Forelimb muscle (tissue), 1 donor: ENCODE data around the gene CDC42SE2. TPM values are rescaled to one million over a fixed set of nuclear protein-coding genes. Genes with fewer than 3 reads are reported as not detected.
"Not testable (repeated sequence)": the region's sequence is repeated elsewhere in the genome, so short reads cannot be mapped to it uniquely, and the experiment has no call there.

ENCODE experiments used
- DNase-seq: peaks from one replicate; pipeline ENCODE4 v3.0.0-alpha.2; 2013; ENCODE audit warnings: low read depth
- polyA plus RNA-seq: library from polyadenylated mRNA; unstranded; fragments of 120-200 nt; gene quantifications from one replicate; pipeline ENCODE4 v1.2.1, GENCODE V29; 2013; ENCODE audit not compliant: insufficient read length

The CDC42SE2 gene
- polyA plus RNA-seq, 1 donor = 22.5 TPM

- no peak for DNase-seq
Measured at GRCh38 chr5:131250751-131251475, 12.9 kb upstream of the CDC42SE2 start.

- no peak for DNase-seq
Measured at GRCh38 chr5:131252824-131253171, 11.1 kb upstream of the CDC42SE2 start.

DNA sequence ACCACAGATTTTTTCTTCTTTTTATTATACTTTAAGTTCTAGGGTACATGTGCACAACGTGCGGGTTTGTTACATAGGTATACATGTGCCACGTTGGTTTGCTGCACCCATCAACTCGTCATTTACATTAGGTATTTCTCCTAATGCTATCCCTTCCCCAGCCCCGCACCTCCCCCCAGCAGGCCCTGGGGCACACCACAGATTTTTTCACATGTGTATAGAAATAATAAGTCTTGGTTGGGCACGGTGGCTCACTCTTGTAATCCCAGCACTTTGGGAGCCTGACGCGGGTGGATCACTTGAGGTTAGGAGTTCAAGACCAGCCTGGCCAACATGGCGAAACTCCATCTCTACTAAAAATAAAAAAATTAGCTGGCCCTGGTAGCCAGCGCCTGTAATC, 9.8 kb upstream of the CDC42SE2 start:
- not testable (repeated sequence) for DNase-seq

GRCh38 chr5:131254741-131255140, 9.1 kb upstream of the CDC42SE2 start:
- DNase-seq = no peak

- no peak for DNase-seq
Measured at GRCh38 chr5:131256507-131256823, 7.4 kb upstream of the CDC42SE2 start.

GRCh38 chr5:131258733-131259132, 5.1 kb upstream of the CDC42SE2 start:
- no peak for DNase-seq

GRCh38 chr5:131259326-131259725, 4.5 kb upstream of the CDC42SE2 start:
- DNase-seq = no peak

- no peak for DNase-seq
Measured at GRCh38 chr5:131260895-131261294, 3.0 kb upstream of the CDC42SE2 start.

GRCh38 chr5:131261483-131261882, 2.4 kb upstream of the CDC42SE2 start:
- DNase-seq = no peak

- no peak for DNase-seq
Measured at GRCh38 chr5:131262953-131263541, 806 bp upstream of the CDC42SE2 start.

- no peak for DNase-seq
Measured at GRCh38 chr5:131264451-131265099, 722 bp downstream of the CDC42SE2 start.

GRCh38 chr5:131265311-131265803, 1.5 kb downstream of the CDC42SE2 start:
- DNase-seq = no peak

DNA sequence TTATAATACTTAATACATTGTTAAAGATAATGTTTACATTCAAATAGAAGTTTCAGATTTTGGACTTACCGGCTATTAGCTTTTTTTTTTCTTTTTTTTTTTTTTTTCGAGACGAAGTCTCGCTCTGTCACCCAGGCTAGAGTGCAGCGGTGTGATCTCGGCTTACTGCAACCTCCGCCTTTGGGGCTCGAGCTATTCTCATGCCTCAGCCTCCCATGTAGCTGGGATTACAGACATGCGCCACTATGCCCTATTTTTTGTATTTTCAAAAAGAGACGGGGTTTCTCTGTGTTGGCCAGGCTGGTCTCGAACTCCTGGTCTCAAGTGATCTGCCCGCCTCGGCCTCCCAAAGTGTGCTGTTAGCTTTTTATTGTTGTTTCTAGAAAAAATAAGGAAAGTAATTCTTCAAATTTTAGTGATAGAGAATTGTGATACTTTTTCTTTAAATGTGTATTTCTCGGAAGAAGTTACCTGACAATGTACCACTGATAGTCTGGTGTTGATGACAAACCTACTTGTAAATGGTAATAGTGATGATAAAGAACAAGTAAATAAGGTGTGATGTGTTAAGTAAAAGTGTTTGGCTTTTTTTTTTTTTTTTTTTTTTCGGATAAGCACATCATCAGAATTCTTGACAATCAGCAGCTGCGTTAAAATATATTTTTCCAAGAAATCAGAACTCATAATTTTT, 2.7 kb downstream of the CDC42SE2 start:
- DNase-seq = no peak

DNA sequence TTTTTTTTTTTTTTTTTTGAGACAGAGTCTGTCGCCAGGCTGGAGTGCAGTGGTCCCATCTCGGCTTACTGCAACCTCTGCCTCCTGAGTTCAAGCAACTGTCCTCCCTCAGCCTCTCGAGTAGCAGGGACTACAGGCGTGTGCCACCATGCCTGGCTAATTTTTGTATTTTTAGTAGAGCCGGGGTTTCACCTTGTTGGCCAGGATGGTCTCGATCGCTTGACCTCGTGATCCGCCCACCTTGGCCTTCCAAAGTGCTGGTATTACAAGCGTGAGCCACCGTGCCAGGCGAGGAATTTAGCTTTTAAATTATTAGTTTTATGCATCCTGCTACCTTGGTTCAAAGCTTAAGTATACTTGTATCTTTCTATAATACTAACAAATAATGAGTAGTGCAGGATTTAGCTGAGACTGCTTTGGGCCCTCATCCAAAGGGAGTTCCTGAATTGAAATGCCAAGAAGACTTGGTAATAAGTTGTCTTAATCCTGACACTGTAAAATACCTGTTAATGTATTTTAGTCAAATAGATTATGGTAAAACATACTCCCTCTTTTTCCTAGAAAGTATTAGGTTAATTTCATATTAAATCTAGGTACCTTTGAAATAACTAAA, 5.0 kb downstream of the CDC42SE2 start:
- no peak for DNase-seq

DNA sequence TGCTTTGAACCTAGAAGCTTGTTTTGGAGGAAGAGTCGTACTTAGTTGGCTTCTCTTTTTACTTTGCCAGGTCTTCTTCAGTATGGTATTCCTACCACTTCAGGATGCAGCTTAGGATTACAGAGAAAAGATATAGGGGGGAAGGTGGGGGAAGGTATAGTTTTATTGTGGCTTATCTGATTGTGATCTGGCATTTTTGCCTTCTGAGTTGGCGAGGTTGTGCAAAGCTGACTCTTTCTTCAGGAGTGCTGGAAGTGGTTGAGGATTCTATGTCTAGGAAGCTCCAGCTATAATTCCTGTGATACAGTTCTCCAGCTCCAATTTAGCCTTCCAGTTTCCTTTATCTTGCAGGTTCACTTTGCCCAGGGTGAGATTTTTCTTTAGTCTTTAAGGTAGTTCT, 7.0 kb downstream of the CDC42SE2 start:
- DNase-seq = no peak

DNA sequence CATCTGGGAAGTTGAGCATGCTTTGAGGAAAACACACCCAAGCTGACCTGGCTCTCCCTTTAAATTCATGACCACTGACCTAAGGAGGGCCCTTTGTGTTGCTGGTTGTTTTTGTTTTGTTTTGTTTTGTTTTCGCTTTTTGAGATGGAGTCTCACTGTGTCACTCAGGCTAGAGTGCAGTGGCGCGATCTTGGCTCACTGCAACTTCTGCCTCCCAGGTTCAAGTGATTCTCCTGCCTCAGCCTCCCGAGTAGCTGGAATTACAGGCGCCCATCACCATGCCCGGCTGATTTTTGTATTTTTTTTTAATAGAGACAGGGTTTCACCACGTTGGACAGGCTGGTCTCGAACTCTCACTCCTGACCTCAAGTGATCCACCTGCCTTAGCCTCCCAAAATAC, 8.0 kb downstream of the CDC42SE2 start:
- not testable (repeated sequence) for DNase-seq

DNA sequence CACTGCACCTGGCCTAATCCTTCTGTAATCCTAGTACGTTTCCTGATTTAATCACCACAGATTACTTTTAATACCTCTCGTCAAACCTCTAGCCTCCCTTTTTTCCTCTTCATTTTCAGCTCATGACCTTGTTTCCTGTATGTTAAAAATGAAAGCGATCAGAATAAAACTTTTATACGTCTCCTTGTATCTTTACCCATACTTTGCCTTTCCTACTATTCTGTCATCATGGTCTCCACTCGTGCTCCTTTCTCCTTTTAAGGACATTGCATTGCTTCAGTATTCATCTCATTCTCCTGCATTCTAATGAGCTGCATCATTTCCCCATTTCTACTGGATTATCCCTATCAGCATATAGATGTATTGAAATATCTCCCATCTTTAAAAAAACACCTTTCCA, 8.5 kb downstream of the CDC42SE2 start:
- DNase-seq = no peak

- no peak for DNase-seq
Measured at GRCh38 chr5:131272724-131273123, 8.9 kb downstream of the CDC42SE2 start.

DNA sequence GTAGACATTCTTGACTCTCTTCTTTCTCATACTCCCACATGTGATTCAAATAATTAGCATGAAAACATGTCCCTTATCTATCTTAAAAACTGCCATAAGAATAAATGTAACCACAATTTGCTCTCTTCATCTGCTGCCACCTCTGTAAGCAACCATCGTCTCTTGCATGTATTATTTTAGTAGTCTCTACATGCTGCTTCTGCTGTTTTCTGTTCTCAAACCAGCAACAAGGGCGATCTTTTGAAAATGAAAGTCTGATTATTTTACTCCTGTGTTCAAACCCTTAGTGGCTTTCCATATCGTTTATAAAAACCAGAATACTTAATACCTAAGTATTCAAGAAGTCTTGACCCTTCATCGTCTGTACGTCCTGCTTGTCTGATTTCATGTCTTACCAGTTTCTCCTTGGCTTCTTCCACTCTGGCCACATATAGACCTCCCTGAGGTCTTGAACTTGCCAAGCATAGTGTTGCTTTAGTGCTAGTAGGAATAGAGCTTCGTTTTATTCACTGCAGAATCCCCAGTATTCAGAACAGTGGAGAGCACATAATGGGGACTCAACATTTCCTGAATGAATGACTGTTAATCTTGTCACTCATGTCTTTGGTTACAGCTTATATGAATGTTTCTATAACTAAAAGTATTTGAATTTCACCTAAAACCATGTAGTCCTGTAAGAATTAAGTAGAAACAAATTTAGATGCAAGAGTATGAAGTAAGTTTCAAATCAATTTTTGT, 10.6 kb downstream of the CDC42SE2 start:
- no peak for DNase-seq

- no peak for DNase-seq
Measured at GRCh38 chr5:131276072-131276471, 12.2 kb downstream of the CDC42SE2 start.

DNA sequence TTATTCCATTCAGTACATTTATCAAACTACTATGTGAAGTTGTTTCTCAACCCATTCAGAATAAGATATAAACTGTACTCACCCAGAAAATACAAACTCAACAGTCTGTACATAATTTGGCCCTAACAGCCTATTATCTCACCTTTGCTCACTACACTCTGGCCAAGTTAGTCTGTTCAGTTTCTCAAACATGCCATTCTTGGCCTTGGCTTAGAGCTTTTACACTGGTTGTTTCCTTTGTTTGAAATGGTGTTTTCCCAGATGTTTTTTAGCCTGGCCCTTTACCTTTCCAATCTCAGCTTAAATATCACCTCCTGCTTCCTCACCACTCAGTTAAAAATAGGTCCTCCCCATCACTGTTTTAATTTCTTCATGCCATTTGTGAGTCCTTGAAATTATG, 13.6 kb downstream of the CDC42SE2 start:
- DNase-seq = no peak
